ENCODE data around the gene TSPAN18. TPM values are rescaled to one million over a fixed set of nuclear protein-coding genes. Genes with fewer than 3 reads are reported as not detected.

Gene TSPAN18
- total and polyA plus RNA-seq, 2 of the 4 experiments (the other 2 are of a cell fraction), result 0.36 to 1.1 TPM

DNA sequence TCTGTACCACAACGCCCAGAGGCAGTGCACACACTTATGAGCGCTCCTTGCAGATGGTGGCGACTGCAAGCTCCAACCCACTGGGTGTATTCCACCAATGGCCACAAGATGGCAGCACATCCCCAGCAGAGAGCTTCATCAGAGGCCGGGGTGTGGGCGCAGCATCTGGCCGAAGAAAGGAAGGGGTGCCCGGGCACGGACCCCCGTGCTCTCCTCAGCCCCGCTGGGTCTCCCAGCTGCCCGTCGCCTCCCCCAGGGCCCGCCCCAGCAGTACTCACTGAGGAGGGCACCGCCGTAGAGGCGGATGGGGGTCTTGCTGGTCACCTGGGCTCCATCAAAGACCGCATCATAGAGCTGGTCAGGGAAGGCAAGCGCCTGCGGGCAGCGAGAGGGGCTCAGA is 209.8 kb downstream of the TSPAN18 start:
- no peak overlapping the region for H3K14ac ChIP-seq (replicated peaks; ENCODE audit: low read depth, low read length)
- TF ChIP-seq POLR2A (IDR thresholded peaks at IDR 0.05; ENCODE audit: low read depth, low read length) (0 out of 2 replicates have a peak, but pooled peaks have one; percentile 48), RCOR1 (IDR thresholded peaks at IDR 0.05; ENCODE audit: insufficient replicate concordance, low read length) (no peak), MXI1 (IDR thresholded peaks at IDR 0.05; ENCODE audit: borderline replicate concordance, low read depth, low read length) (no peak), NFE2L2 (IDR thresholded peaks at IDR 0.05; ENCODE audit: low read depth, low read length) (no peak), MAFK (IDR thresholded peaks at IDR 0.05; ENCODE audit: low read depth, low read length) (no peak), ELK1 (IDR thresholded peaks at IDR 0.05; ENCODE audit: borderline replicate concordance, low read depth, low read length) (no peak), FOS (IDR thresholded peaks at IDR 0.05; ENCODE audit: low read depth, low read length) (no peak), SMC3 (IDR thresholded peaks at IDR 0.05; ENCODE audit: low read depth, low read length) (peak; percentile 94), CEBPB (IDR thresholded peaks at IDR 0.05; ENCODE audit: low read depth, low read length) (no peak), MAZ (IDR thresholded peaks at IDR 0.05; ENCODE audit: borderline replicate concordance, low read depth, low read length) (no peak), BHLHE40 (IDR thresholded peaks at IDR 0.05; ENCODE audit: low read depth, low read length) (no peak), RAD21 (IDR thresholded peaks at IDR 0.05; ENCODE audit: low read length) (peak; percentile 97), RFX5 (IDR thresholded peaks at IDR 0.05; ENCODE audit: low read depth, low read length) (no peak), CHD1 (IDR thresholded peaks at IDR 0.05; ENCODE audit: low read depth, low read length) (no peak)
- TF ChIP-seq, protein P1, sequence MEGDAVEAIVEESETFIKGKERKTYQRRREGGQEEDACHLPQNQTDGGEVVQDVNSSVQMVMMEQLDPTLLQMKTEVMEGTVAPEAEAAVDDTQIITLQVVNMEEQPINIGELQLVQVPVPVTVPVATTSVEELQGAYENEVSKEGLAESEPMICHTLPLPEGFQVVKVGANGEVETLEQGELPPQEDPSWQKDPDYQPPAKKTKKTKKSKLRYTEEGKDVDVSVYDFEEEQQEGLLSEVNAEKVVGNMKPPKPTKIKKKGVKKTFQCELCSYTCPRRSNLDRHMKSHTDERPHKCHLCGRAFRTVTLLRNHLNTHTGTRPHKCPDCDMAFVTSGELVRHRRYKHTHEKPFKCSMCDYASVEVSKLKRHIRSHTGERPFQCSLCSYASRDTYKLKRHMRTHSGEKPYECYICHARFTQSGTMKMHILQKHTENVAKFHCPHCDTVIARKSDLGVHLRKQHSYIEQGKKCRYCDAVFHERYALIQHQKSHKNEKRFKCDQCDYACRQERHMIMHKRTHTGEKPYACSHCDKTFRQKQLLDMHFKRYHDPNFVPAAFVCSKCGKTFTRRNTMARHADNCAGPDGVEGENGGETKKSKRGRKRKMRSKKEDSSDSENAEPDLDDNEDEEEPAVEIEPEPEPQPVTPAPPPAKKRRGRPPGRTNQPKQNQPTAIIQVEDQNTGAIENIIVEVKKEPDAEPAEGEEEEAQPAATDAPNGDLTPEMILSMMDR (conservative IDR thresholded peaks at IDR 0.05; ENCODE audit: low read depth, low read length), result peak; percentile 95
- TF ChIP-seq, protein P2, sequence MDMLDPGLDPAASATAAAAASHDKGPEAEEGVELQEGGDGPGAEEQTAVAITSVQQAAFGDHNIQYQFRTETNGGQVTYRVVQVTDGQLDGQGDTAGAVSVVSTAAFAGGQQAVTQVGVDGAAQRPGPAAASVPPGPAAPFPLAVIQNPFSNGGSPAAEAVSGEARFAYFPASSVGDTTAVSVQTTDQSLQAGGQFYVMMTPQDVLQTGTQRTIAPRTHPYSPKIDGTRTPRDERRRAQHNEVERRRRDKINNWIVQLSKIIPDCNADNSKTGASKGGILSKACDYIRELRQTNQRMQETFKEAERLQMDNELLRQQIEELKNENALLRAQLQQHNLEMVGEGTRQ (IDR thresholded peaks at IDR 0.05; ENCODE audit: low read depth, low read length), result no peak
- peak overlapping the region; percentile 50 for H2AK9ac ChIP-seq (replicated peaks; ENCODE audit: low read depth, low read length, poor library complexity)
- DNase-seq (peak; percentile 76), ATAC-seq (ENCODE audit: low read depth) (peak; percentile 97)
- BruUV-seq (replicated peaks), result no TSS peak
- in situ Hi-C loops (cut with MboI; ENCODE audit: low sequenced_read_pairs) (loop anchor here (10.0 kb wide), 1 partner anchor 358 kb away; no protein-coding TSS in a partner anchor), dilution Hi-C loops (cut with HindIII; ENCODE audit: low sequenced_read_pairs, unreplicated experiment) (no loop called here), intact Hi-C loops (cut with micrococcal nuclease) (loop anchor here (1.0 to 2.0 kb wide), 3 partner anchors 167 to 356 kb away; partner anchors contain the start of gene PRDM11)
- H3K4ac ChIP-seq (ENCODE audit: low read depth, low read length), result no peak overlapping the region
- H3K36me3 ChIP-seq (ENCODE audit: control insufficient read depth, insufficient read depth, low read length), result peaks cover 40% of the 10 kb centered on the region; the same call in 1 of the 2 replicates
- ChIA-PET POLR2A (ENCODE audit: unreplicated experiment) (interaction anchor here (0.6 kb wide), 1 partner anchor 20 kb away, joined by 3 read pairs; no protein-coding TSS in a partner anchor), CTCF (interaction anchor here (0.6 to 1.8 kb wide), 17 partner anchors 9 to 397 kb away, joined by 3 to 70 read pairs (median 3); no protein-coding TSS in a partner anchor)
- H2BK120ac ChIP-seq (ENCODE audit: low read depth, low read length), result no peak overlapping the region
- no peak overlapping the region for H4K5ac ChIP-seq (ENCODE audit: low read depth, low read length)
- H3K56ac ChIP-seq (ENCODE audit: extremely low read depth, insufficient read depth, low read length), result no peak overlapping the region
- peak overlapping the region; percentile 71 for H2AFZ ChIP-seq (replicated peaks; ENCODE audit: low read length, poor library complexity)
- no peak overlapping the region for H4K91ac ChIP-seq (ENCODE audit: insufficient read depth, low read depth, low read length)
- H3K9ac ChIP-seq (ENCODE audit: low read depth, low read length), result no peak overlapping the region
- H3K79me1 ChIP-seq (ENCODE audit: low read depth in 1 of 2, low read length in 2 of 2), result no peaks in the 10 kb centered on the region
- H4K8ac ChIP-seq (ENCODE audit: low read depth in 2 of 2, low read length in 2 of 2), result no peak overlapping the region
- 27% methylated on average over 8 of the region's 20 CpGs; no CpG with 5 or more reads in 1 of the 2 experiments for WGBS, 2 experiments (ENCODE audit: extremely low coverage in 2 of 2, insufficient read length in 1 of 2)
- H3K4me2 ChIP-seq (ENCODE audit: low read depth, low read length), result no peak overlapping the region
- H3K18ac ChIP-seq (ENCODE audit: low read depth, low read length), result no peak overlapping the region
- no peak overlapping the region for H3K27ac ChIP-seq (ENCODE audit: insufficient read depth, low read length)
- H3K9me3 ChIP-seq (ENCODE audit: control insufficient read depth, insufficient read depth, low read length), result no peaks in the 10 kb centered on the region
- no peak overlapping the region for H3K4me3 ChIP-seq (ENCODE audit: insufficient read depth, low read depth, low read length)
- no peaks in the 10 kb centered on the region for H3K9me1 ChIP-seq (ENCODE audit: insufficient read depth, low read length)
- peaks cover 21% of the 10 kb centered on the region; the same call in 1 of the 2 replicates for H4K20me1 ChIP-seq (ENCODE audit: insufficient read depth, low read length)
- H3K27me3 ChIP-seq (ENCODE audit: control insufficient read depth, insufficient read depth, low read length), result no peaks in the 10 kb centered on the region
- H2BK20ac ChIP-seq (ENCODE audit: low read depth, low read length), result no peak overlapping the region
- no peak overlapping the region for H2BK15ac ChIP-seq (ENCODE audit: low read depth, low read length)
- H3K4me1 ChIP-seq (ENCODE audit: control insufficient read depth, insufficient read depth, low read length), result no peaks in the 10 kb centered on the region; the same call in 1 of the 2 replicates
- no peak overlapping the region for H3K23ac ChIP-seq (ENCODE audit: low read depth, low read length)
- H2BK5ac ChIP-seq (ENCODE audit: low read depth, low read length, poor library complexity, severe bottlenecking), result no peak overlapping the region
- H2AK5ac ChIP-seq (ENCODE audit: low read depth, low read length), result no peak overlapping the region

Data from IMR-90 (cell line).